22Rv1 (cell line): Measurements from ENCODE around the gene NANOS3.

Experiments
- H3K27ac ChIP-seq: fragments of 450-650 bp; 2 replicates; pipeline ENCODE4 v1.5.1; 2017
- ZFX ChIP-seq: fragments of 450-650 bp; IDR thresholded peaks from 2 replicates; pipeline ENCODE4 v1.6.1; 2017; ENCODE audit warnings: antibody characterized with exemption, borderline replicate concordance
- TF ChIP-seq, protein P1 (sequence below): fragments of 450-650 bp; IDR thresholded peaks from 2 replicates; pipeline ENCODE4 v1.5.1; 2017; ENCODE audit warnings: mild to moderate bottlenecking

NANOS3 gene

DNA sequence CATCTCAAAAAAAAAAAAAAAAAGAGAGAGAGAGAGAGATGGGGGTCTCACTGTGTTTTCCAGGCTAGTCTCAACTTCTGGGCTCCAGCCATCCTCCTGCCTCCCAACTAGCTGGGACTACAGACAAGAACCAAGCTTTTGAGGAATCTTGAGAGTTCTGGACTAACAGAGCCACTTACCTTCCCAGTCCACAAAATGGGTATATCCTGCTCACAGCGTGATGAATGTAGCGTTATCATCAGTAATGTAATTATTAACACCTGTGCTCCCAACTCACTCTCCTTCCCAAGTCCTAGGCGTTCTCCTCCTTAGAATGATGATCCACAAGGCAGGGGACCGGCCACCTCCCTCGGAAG lies 4.6 kb upstream of the NANOS3 start:
- no peak for TF ChIP-seq ZFX
- TF ChIP-seq, protein P1, sequence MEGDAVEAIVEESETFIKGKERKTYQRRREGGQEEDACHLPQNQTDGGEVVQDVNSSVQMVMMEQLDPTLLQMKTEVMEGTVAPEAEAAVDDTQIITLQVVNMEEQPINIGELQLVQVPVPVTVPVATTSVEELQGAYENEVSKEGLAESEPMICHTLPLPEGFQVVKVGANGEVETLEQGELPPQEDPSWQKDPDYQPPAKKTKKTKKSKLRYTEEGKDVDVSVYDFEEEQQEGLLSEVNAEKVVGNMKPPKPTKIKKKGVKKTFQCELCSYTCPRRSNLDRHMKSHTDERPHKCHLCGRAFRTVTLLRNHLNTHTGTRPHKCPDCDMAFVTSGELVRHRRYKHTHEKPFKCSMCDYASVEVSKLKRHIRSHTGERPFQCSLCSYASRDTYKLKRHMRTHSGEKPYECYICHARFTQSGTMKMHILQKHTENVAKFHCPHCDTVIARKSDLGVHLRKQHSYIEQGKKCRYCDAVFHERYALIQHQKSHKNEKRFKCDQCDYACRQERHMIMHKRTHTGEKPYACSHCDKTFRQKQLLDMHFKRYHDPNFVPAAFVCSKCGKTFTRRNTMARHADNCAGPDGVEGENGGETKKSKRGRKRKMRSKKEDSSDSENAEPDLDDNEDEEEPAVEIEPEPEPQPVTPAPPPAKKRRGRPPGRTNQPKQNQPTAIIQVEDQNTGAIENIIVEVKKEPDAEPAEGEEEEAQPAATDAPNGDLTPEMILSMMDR: no peak
- H3K27ac ChIP-seq: 0 out of 2 replicates have a peak overlapping the region, but pooled peaks have one; percentile 18

DNA sequence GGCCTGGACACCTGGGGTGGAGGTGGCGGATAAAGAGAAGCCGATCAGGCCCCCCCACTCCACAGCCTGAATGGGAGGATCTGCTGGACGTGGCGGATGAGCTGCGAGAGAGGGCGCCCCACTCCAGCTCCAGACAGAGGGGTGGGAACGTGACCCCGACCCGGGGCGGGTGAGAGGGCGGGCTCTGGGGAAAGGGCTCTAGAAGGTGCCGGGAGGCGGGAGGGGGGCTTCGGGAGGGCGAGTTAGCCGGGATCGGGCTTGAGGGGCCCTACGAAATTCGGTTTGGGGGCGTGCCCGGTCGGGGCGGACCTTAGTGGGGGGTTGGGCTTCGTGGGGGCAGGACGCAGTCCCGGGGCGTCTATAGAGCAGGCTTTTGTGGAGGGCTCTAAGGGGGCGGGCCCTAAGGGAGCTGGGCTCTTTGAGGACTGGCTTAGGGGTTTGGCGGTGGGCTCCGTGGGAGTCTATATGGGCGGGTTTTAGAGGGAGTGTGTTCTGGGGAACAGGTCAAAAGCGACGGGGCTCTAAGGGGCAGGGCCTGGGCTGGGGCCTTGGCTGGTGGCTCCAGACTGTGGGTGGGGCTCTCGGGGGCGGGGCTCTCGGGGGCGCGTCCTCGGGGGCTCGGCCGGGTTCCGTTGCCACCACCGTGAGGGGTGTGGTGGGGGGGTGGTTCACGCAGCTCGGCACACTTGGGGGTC lies 4.1 kb upstream of the NANOS3 start:
- H3K27ac ChIP-seq: no peak overlapping the region
- TF ChIP-seq ZFX: no peak
- TF ChIP-seq, protein P1: no peak

DNA sequence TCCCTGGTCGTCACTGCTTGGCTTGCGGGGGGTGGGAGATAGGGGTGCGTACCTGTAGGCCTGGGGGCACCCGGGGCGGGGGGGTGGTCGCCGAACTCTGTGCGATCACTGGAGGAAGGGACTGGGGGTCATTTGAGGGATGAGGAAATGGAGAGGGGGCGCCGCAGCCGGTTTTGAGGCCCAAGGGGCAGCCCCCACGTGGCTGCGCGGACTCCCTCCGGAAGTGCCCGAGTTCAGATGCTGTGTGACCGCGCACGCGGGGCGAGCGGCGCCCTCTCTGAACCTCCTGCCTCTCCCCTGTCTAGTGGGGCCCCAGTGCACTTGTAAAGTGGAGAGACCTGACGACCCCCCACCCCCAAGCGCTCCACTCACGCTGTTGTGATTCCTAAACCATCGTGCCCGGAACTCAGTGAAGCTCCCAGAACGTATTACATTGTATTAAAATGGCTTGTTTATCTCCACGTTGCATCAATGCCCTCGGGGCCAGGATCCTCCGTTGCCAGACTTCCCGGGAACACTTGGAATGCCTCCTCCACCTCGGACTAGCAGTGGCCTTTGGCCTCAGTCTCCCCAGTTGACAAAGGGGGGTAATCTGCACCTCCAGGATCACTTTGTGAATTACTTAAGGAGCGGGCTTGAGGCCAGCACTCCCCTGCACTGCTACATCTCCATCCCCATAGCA lies 3.0 kb upstream of the NANOS3 start:
- TF ChIP-seq, protein P1: no peak
- TF ChIP-seq ZFX: no peak
- peak overlapping the region; percentile 53 for H3K27ac ChIP-seq

DNA sequence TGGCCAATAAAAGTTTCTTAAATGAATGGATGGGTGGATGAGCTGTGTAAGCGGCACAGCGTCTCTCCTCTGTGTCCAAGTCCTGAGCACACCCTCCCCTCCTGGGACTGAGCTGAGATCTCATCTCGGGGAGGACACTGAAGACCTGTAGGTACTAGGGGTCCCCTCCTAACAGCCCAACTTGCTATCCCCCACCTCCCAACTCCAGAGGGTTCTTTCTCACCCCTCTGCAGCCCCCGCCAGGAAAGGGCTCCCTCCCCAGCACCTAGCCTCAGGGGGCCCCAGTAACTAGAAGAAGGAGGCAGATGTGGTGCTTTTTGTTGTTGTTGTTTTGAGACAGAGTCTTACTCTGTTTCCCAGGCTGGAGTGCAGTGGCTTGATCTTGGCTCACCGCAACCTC lies 1.1 kb upstream of the NANOS3 start:
- TF ChIP-seq, protein P1: no peak
- TF ChIP-seq ZFX: no peak
- no peak overlapping the region for H3K27ac ChIP-seq

DNA sequence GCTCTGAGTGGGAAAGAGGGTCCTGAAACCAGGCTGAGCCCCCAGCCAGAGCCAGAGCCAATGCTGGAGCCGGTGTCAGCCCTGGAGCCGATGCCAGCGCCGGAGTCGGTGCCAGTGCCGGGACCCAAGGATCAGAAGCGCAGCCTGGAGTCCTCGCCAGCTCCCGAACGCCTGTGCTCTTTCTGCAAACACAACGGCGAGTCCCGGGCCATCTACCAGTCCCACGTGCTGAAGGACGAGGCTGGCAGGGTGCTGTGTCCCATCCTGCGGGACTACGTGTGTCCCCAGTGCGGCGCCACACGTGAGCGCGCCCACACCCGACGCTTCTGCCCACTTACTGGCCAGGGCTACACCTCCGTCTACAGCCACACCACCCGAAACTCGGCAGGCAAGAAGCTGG lies 369 bp downstream of the NANOS3 start:
- TF ChIP-seq, protein P1: no peak
- no peak for TF ChIP-seq ZFX
- peak overlapping the region; percentile 55 for H3K27ac ChIP-seq

DNA sequence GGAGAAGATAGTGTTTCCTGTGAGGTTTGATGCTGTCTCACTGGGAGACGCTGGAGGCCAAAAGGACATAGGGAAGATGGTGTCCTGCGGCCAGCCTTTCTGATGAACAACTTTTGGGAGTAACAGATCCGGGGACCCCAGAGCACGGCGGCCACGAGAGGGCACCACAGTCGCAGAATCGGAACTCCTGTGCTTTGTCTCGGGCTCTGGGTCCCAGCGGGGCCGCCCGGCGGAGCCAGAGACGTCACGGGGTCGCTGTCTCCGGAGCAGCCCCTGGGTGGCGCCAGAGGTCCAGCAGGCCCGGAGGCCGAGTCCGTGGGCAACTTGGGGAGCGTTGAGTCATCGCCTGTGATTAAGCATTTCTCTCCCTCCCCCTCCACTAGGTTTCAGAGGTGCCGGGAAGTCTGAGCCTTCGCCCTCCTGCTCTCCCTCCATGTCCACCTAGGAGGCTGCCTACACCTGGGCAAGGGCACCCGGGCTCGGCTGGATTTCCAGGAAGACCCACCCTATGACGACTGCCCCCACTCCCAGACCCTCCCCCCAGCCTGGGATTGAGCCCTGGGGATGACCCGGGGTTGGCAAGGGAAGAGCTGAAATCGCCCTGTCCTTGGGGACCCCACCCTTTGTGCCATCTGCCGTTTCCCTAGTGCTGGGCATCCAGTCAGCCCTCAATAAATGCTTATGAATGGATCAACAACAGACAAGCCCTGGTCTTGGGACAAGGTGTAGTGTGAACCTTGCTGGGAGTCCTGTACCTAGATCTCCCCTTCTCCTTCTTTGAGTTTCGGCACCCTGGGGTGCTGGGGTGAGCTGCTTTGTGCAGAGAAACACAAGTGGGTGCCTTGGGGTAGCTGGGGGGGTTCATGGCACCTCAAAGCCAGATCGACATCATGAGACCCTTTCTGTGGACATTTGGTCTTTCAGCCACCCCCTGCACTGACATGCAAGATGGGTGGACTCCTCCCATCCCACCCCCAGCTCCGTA lies 3.4 kb downstream of the NANOS3 start:
- TF ChIP-seq, protein P1: peak; percentile 99
- no peak for TF ChIP-seq ZFX
- peak overlapping the region; percentile 27; the same call in 1 of the 2 replicates for H3K27ac ChIP-seq
